HTR-8/SVneo (cell line): ENCODE data around the gene MVB12B.

Experiments used
- DNase-seq: peaks from one replicate; pipeline ENCODE4 v3.0.0; 2011; ENCODE audit warnings: low spot score, mixed read lengths; ENCODE audit not compliant: insufficient read length
- FAIRE-seq: peaks from 2 replicates; lab custom pipeline; 2011; peaks lifted over from hg19 to GRCh38; lab: Jason Lieb, UNC

MVB12B gene

DNA sequence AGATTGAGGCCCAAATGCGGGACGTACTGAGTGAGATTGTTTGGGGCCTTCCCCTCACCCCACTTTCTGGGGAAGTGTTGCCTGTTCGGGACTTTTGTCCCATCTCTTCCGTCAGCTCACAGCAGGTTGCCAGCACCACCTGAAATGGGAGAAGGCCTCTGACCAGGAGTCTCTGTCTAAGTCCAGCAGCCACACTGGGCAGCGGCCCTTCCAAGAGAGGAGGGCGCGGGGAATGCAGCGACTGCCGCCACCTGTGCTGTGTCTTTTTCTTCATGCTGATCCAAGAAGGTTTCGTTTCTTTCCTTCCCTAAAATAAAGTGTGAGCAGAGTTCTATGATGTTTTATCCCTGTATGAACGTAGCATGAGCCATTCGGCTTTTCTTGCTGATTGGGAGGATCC lies 152.9 kb downstream of the MVB12B start:
- DNase-seq (no peak), FAIRE-seq (no peak)

- DNase-seq (no peak), FAIRE-seq (no peak)
Measured at GRCh38 chr9:126480813-126481212, 154.2 kb downstream of the MVB12B start.

DNA sequence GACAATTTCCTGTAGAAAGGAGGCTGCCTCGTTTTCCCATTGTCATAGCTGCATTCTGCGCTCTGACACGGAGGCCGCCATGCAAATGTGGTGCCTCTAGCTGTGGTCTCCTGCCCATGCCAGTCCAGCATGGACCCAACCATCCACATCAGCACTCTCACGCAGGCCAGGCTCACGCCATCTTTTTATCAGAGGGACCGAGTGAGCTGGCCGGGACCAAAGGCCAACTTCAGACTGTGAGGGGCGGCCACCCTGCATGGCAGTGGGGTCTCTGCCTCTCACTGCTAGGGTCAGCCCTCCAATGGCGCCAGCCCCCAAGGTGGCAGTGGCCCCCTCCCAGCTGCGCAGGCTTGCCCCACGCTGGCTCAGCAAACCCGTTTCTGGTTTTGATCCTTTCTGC lies 155.2 kb downstream of the MVB12B start:
- FAIRE-seq (no peak), DNase-seq (no peak)

DNA sequence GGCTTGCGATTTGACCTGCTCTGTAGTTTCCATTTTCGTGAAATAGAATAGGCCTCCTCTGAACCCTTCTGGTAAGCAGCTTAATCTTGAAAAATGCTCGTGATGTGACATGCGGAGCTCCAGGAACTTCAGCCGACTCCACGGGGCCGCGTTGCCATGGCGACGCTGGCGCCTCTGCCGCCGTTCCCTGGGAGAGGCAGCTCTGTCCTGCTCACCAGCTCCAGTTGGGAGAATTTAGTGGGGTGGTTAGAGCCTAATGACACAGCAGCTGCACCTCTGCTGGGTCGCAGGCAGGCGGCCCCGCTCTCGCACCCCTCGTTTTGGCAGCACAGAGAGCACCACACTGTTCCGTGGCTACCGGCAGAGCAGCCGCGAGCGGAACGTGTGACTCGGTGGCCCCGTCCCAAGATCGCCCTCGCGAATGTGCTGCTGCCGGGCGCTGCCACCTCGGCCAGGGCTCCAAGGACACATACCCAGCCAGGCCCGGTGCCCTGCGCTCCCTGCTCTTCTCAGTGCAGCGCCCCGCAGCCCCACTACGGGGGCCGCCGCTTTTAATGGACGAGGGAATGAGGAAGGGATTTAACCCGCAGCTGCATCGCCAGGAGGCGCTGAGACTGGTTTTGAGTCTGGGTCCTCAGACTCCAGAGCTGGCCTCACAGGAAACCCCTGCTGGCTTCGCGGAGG lies 155.9 kb downstream of the MVB12B start:
- DNase-seq (no peak), FAIRE-seq (no peak)

- FAIRE-seq (no peak), DNase-seq (no peak)
Measured at GRCh38 chr9:126483468-126484073, 156.9 kb downstream of the MVB12B start.

GRCh38 chr9:126485662-126486061 lies 159.0 kb downstream of the MVB12B start:
- FAIRE-seq: no peak
- DNase-seq: no peak

DNA sequence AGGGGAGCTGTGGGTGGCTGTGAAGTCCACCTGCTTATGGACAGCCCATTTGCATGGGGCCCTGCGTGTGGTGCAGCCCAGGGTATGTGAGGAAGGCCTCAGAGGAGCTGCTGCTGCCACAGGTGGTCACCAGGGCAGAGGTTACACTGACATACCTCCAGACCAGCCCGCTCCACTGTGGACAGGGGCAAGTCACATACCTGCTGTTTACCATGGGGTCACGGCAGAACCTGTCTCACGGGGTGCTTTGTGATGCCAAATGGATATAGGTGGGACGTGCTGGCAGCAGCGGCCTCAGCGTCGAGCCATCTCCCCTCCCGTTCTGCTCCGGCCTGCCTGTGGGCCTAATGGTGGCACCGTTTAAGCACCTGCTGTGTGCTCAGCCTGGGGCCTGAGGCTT lies 159.6 kb downstream of the MVB12B start:
- no peak for DNase-seq
- no peak for FAIRE-seq

DNA sequence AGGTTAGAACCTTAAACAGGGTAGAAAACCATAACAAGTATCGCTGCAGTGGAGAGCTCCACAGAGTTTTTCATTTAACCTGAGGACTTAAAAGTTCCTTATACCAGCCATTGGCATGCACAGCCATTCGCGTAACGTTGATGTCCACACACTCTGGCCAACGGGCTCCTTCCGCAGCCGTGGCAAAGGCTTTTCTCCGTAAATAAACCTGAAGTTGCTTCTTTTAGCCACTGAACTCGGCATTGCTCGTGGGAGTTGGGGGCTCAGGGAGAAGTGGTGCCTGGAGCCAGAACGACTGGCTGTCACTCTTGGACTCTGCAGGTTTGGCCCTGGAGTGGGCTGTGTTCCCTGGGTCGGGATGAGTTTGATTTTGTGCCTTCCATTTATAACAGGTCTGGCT lies 161.2 kb downstream of the MVB12B start:
- FAIRE-seq (no peak), DNase-seq (no peak)

GRCh38 chr9:126488310-126488709 lies 161.7 kb downstream of the MVB12B start:
- no peak for DNase-seq
- FAIRE-seq: no peak

GRCh38 chr9:126488881-126489404 lies 162.3 kb downstream of the MVB12B start:
- FAIRE-seq: no peak
- no peak for DNase-seq

- no peak for FAIRE-seq
- no peak for DNase-seq
Measured at GRCh38 chr9:126489581-126490213, 163.1 kb downstream of the MVB12B start.

- DNase-seq (no peak), FAIRE-seq (no peak)
Measured at GRCh38 chr9:126490214-126490631, 163.6 kb downstream of the MVB12B start.

- FAIRE-seq (no peak), DNase-seq (peak; percentile 49)
Measured at GRCh38 chr9:126490871-126491567, 164.4 kb downstream of the MVB12B start.

DNA sequence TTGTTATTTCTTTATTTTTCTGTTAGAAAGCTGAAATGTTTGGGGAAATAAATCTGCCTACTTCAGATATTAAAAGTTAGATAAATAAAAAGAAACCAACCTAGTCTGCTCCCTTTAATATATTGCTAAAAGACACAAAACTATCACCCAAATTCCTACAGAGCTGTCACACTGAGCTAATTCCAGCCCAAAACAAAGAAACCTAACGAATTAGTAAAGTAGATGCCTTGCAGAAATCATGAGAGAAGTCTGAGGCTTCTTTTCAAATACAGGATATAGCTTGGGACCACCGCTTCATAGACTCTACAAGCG lies 164.9 kb downstream of the MVB12B start:
- no peak for DNase-seq
- no peak for FAIRE-seq

DNA sequence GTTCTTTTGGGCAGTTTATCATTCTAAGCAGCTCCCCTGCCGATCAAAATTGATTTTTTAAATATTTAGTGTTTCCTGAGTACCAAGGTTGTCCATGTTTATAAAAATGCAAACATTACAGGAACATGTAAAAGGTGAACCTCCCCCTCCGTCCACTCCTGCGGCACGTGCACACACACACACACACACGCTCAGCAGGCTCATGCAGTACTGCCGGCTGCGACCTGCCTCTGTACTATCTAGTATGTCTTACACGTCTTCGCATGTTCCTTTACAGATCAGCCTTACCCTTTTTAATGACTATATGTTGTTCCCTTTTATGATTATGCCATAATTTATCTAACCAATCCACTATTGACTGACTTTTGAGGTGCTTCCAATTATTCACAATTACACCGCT lies 165.3 kb downstream of the MVB12B start:
- no peak for DNase-seq
- no peak for FAIRE-seq

DNA sequence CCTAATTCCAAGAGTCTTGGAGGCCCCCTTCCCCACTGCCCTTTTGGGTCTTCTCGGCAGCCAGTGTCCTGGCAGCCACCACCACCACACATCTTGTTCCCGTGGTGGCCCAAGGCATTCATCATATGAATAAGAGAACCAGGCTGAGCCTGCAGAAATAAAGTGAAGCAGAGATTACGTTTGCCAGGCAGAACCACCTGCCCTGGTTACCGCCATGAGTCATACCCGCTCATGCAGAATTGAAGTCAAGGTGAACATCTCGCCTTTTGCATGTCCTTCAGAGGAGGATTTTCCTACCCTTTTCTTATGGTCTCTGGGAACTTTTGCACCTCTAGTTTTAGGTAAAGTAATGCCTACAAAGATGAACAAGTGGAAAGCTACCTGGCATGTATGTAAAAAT lies 167.6 kb downstream of the MVB12B start:
- DNase-seq (no peak), FAIRE-seq (no peak)

DNA sequence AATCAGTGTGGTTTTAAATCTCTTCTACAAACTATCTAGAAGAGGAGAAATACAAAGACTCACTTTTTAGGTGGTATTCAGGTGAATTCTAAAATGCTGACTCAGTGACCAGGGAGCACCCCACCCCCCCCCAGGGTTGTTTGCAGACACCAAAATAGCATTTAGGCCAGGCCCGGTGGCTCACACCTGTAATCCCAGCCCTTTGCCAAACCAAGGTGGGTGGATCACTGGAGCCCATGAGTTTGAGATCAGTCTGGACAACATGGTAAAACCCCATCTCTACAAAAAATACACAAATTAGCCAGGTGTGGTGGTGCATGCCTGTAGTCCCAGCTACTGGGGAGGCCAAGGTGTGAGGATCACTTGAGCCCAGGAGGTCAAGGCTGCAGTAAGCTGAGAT lies 168.1 kb downstream of the MVB12B start:
- FAIRE-seq: no peak

GRCh38 chr9:126495411-126496180 lies 169.0 kb downstream of the MVB12B start:
- DNase-seq: no peak
- no peak for FAIRE-seq

More for the DNA sequence above, 168.1 kb downstream of the MVB12B start:
- DNase-seq: no peak

DNA sequence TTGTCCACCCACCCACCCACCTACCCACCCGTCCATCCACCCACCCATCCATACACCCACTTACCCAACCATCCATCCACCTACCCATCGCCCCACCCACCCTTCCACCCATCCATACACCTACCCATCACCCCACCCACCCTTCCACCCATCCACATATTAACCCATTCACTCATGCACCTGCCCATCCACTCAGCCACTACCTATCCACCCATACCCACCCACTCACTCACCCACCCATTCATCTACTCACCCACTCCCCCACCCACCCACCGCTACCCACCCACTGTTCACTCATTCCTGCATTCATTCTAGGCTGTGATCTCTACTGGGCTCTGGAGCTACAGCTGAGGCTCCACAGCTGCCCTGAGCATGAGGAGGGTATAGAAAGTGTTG lies 169.6 kb downstream of the MVB12B start:
- DNase-seq (no peak), FAIRE-seq (no peak)
